K562 (cell line): ENCODE data around the gene RPL28. TPM values are rescaled to one million over a fixed set of nuclear protein-coding genes. Genes with fewer than 3 reads are reported as not detected.
A peak's percentile ranks its signal among the peaks of the same experiment; 100 is the strongest.

Experiments
- ARNT ChIP-seq, 2 experiments: fragments of 450-650 bp; IDR thresholded peaks; 2 replicates each; pipeline ENCODE4 v1.6.1; 2016; ENCODE audit warnings: mild to moderate bottlenecking in 1 of 2
- BCOR ChIP-seq: fragments of 450-650 bp; IDR thresholded peaks from 2 replicates; pipeline ENCODE4 v1.6.1; 2016
- CAMTA2 ChIP-seq: fragments of 250-450 bp; sonication (Bioruptor Pico); conservative IDR thresholded peaks from 2 replicates; pipeline ENCODE4 v1.5.1; 2022
- CTCFL ChIP-seq: IDR thresholded peaks from 2 replicates; pipeline ENCODE4 v1.6.1; 2011; ENCODE audit warnings: borderline replicate concordance, low read depth, mild to moderate bottlenecking, moderate library complexity, low read length; ENCODE audit not compliant: insufficient read depth, poor library complexity, severe bottlenecking
- EGR1 ChIP-seq: fragments of 450-650 bp; conservative IDR thresholded peaks from 2 replicates; pipeline ENCODE4 v1.6.1; 2017; ENCODE audit warnings: mild to moderate bottlenecking
- ERF ChIP-seq: fragments of 450-650 bp; formaldehyde crosslinking; IDR thresholded peaks from 2 replicates; pipeline ENCODE4 v1.4.0; 2020; ENCODE audit warnings: mild to moderate bottlenecking, mixed read lengths
- HDAC8 ChIP-seq: fragments of 450-650 bp; IDR thresholded peaks from 2 replicates; pipeline ENCODE4 v1.6.1; 2016; ENCODE audit warnings: mild to moderate bottlenecking, missing genetic modification characterization, moderate library complexity, missing compliant biosample characterization
- KDM1A ChIP-seq, 2 experiments: fragments of 450-650 bp; IDR thresholded peaks; 2 replicates each; pipeline ENCODE4 v1.6.1; 2016; ENCODE audit warnings: mild to moderate bottlenecking in 2 of 2
- MTA3 ChIP-seq: fragments of 450-650 bp; formaldehyde crosslinking; IDR thresholded peaks from 2 replicates; pipeline ENCODE4 v1.6.1; 2017; ENCODE audit warnings: mild to moderate bottlenecking, borderline replicate concordance
- NFIC ChIP-seq: fragments of 450-650 bp; IDR thresholded peaks from 2 replicates; pipeline ENCODE4 v1.6.1; 2017; ENCODE audit warnings: mild to moderate bottlenecking, inconsistent platforms
- POLR2G ChIP-seq: fragments of 200-400 bp; formaldehyde crosslinking; IDR thresholded peaks from 2 replicates; pipeline ENCODE4 v1.6.1; 2017; ENCODE audit warnings: low read depth, mild to moderate bottlenecking, antibody characterized with exemption, low read length, moderate library complexity
- RBM15 ChIP-seq: fragments of 200-400 bp; formaldehyde crosslinking; IDR thresholded peaks from 2 replicates; pipeline ENCODE4 v1.6.1; 2018; ENCODE audit warnings: mild to moderate bottlenecking, low read length, moderate library complexity; ENCODE audit not compliant: insufficient read depth
- RCOR1 ChIP-seq, 2 experiments: IDR thresholded peaks; 2 replicates each; pipeline ENCODE4 v1.6.1; 2012; ENCODE audit warnings: low read depth in 2 of 2, low read length in 2 of 2, borderline replicate concordance in 1 of 2, improper control_type of control experiment in 1 of 2
- REST ChIP-seq, 2 experiments: fragments of 450-650 bp; formaldehyde crosslinking in 1 of 2; IDR thresholded peaks; 2 replicates each; pipeline versions ENCODE4 v1.4.0 to v1.6.1; 2014 to 2020; ENCODE audit warnings: mild to moderate bottlenecking in 2 of 2, borderline replicate concordance in 1 of 2, low read depth in 1 of 2
- SIRT6 ChIP-seq: IDR thresholded peaks from one replicate; pipeline ENCODE4 v1.6.1; 2012; ENCODE audit warnings: low read depth, mild to moderate bottlenecking, control low read depth, inconsistent platforms, low read length, moderate library complexity
- SMAD1 ChIP-seq: fragments of 150-350 bp; IDR thresholded peaks from 2 replicates; pipeline ENCODE4 v1.6.1; 2014; ENCODE audit warnings: low read length, low read depth; ENCODE audit not compliant: partially characterized antibody
- SRSF1 ChIP-seq: fragments of 200-400 bp; formaldehyde crosslinking; IDR thresholded peaks from 2 replicates; pipeline ENCODE4 v1.6.1; 2017; ENCODE audit warnings: mild to moderate bottlenecking, low read depth, low read length, moderate library complexity
- polyA plus RNA-seq, 8 experiments: library from polyadenylated mRNA; depleted of rRNA in 4 of 8; stranded (reverse) in 5 of 8; unstranded in 3 of 8; fragments of >200 nt; fragmentation: Nextera tagmentation in 2 of 8; fragmentation: Illumina TruSeq in 1 of 8; extraction: Ambion mirVana in 2 of 8; extraction: Trizol in 1 of 8; gene quantifications; 2 replicates each; pipeline versions ENCODE4 v1.2.1 to v1.2.3, GENCODE V29; 2011 to 2014; ENCODE audit warnings: inconsistent platforms in 1 of 8, missing spikeins in 1 of 8
- total RNA-seq, 7 experiments: library from RNA; depleted of rRNA in 6 of 7; stranded (reverse); fragments of >200 nt in 6 of 7; fragmentation: Illumina TruSeq in 2 of 7; extraction: Trizol in 2 of 7; gene quantifications; 2 replicates each; pipeline versions ENCODE4 v1.2.1 to v1.2.3, GENCODE V29; 2011 to 2021; ENCODE audit warnings: low replicate concordance in 1 of 7

Gene RPL28
- total and polyA plus RNA-seq, 9 of the 15 experiments (the other 6 are each of a cell fraction or from before 2014, with no cell fraction given) = 124 to 3,106 (median 622) TPM

GRCh38 chr19:55391191-55391670 lies 5.5 kb downstream of the RPL28 start (continued):
- TF ChIP-seq ERF (CRISPR knock-in tag) = no peak
- no peak for TF ChIP-seq CTCFL
- peak; percentile 87 for TF ChIP-seq BCOR
- no peak for TF ChIP-seq MTA3
- no peak for TF ChIP-seq REST (IDR thresholded peaks at IDR 0.05; ENCODE audit: borderline replicate concordance)
- TF ChIP-seq REST (CRISPR knock-in tag; IDR thresholded peaks at IDR 0.05; ENCODE audit: low read depth) = no peak
- no peak for TF ChIP-seq HDAC8 (tag)
- TF ChIP-seq CAMTA2 = no peak
- no peak for TF ChIP-seq SMAD1
- TF ChIP-seq EGR1 = no peak
- 0 out of 4 replicates have a peak, but pooled peaks of 1 of the 2 experiments have one; percentile 34 for TF ChIP-seq RCOR1 (IDR thresholded peaks at IDR 0.05; ENCODE audit: borderline replicate concordance in 1 of 2, low read depth in 2 of 2, low read length in 2 of 2)
- TF ChIP-seq SIRT6 = peak; percentile 75
- peak; percentile 58 to 66; a peak in 3 of 4 replicates for TF ChIP-seq KDM1A (IDR thresholded peaks at IDR 0.05)
- TF ChIP-seq POLR2G = peak; percentile 63; the same call in 1 of the 2 replicates
- no peak for TF ChIP-seq ARNT (IDR thresholded peaks at IDR 0.05)
- peak; percentile 89 for TF ChIP-seq NFIC
- TF ChIP-seq SRSF1 = no peak
- no peak for TF ChIP-seq RBM15
